Spinal cord (tissue), 10 donors: ENCODE results near the gene EPHB1. TPM values are rescaled to one million over a fixed set of nuclear protein-coding genes. Genes with fewer than 3 reads are reported as not detected.

Experiments
- DNase-seq, 6 donors: peaks; one replicate each; pipeline versions ENCODE4 v3.0.0 to v3.0.0-alpha.2; 2013 to 2015; ENCODE audit warnings: low spot score in 6 of 6, low read depth in 4 of 6
- H3K27ac ChIP-seq: one replicate; pipeline ENCODE4 v1.5.1; 2013; ENCODE audit warnings: low read depth, low read length, control low read depth
- H3K27me3 ChIP-seq: one replicate; pipeline ENCODE4 v1.6.1; 2013; ENCODE audit warnings: low read length; ENCODE audit not compliant: control insufficient read depth, insufficient read depth
- H3K36me3 ChIP-seq: one replicate; pipeline ENCODE4 v1.6.1; 2013; ENCODE audit warnings: low read length; ENCODE audit not compliant: control insufficient read depth, insufficient read depth
- H3K4me1 ChIP-seq: one replicate; pipeline ENCODE4 v1.6.1; 2013; ENCODE audit warnings: low read length; ENCODE audit not compliant: control insufficient read depth, insufficient read depth
- H3K4me3 ChIP-seq: one replicate; pipeline ENCODE4 v1.5.1; 2013; ENCODE audit warnings: low read depth, low read length, control low read depth
- H3K9me3 ChIP-seq: one replicate; pipeline ENCODE4 v1.6.1; 2013; ENCODE audit warnings: low read length; ENCODE audit not compliant: control insufficient read depth, insufficient read depth
- WGBS: methylation state at CpG from one replicate; pipeline ENCODE4 v1.1.5; 2013; ENCODE audit warnings: missing lambda C conversion rate; ENCODE audit not compliant: insufficient coverage; 5-methylcytosine and 5-hydroxymethylcytosine counted together
- polyA plus RNA-seq, 2 donors: library from polyadenylated mRNA; unstranded; fragments of 120-200 nt; gene quantifications; one replicate each; pipeline ENCODE4 v1.2.1, GENCODE V29; 2013; ENCODE audit not compliant: insufficient read length in 2 of 2
- total RNA-seq, 2 donors: library from RNA; depleted of rRNA in 1 of 2; stranded (reverse); fragments of 120-200 nt in 1 of 2; fragments of >200 nt in 1 of 2; gene quantifications; one replicate each; pipeline versions ENCODE4 v1.2.3 to v1.2.4, GENCODE V29; 2013 to 2014
- donor health status: healthy.

EPHB1 gene
- total and polyA plus RNA-seq, 4 donors = 10.0 to 47.6 (median 22.8) TPM

- Histone ChIP-seq H3K4me3 (no peak overlapping the region), H3K27me3 (no peaks in the 10 kb centered on the region), H3K36me3 (no peaks in the 10 kb centered on the region), H3K4me1 (peaks cover 23% of the 10 kb centered on the region), H3K27ac (no peak overlapping the region), H3K9me3 (no peaks in the 10 kb centered on the region)
- no peak for DNase-seq
- 92% methylated on average over 1 of the region's 3 CpGs for WGBS
These were observed 55.7 kb downstream of the EPHB1 start for GRCh38 chr3:134850761-134851160.

- H3K9me3 ChIP-seq = no peaks in the 10 kb centered on the region
- 20% methylated on average over 1 of the region's 4 CpGs for WGBS
- no peak overlapping the region for H3K27ac ChIP-seq
- DNase-seq = no peak
- H3K36me3 ChIP-seq = no peaks in the 10 kb centered on the region
- peaks cover 16% of the 10 kb centered on the region for H3K4me1 ChIP-seq
- H3K4me3 ChIP-seq = no peak overlapping the region
- no peaks in the 10 kb centered on the region for H3K27me3 ChIP-seq
These were observed 57.1 kb downstream of the EPHB1 start for GRCh38 chr3:134852132-134852531.

GRCh38 chr3:134852893-134853351, 57.9 kb downstream of the EPHB1 start:
- Histone ChIP-seq H3K4me1 (peaks cover 16% of the 10 kb centered on the region), H3K9me3 (no peaks in the 10 kb centered on the region), H3K27ac (no peak overlapping the region), H3K4me3 (no peak overlapping the region), H3K27me3 (no peaks in the 10 kb centered on the region), H3K36me3 (no peaks in the 10 kb centered on the region)
- no peak for DNase-seq
- WGBS = 87% methylated on average over 4 of the region's 4 CpGs

GRCh38 chr3:134854254-134854653, 59.2 kb downstream of the EPHB1 start:
- no peaks in the 10 kb centered on the region for H3K36me3 ChIP-seq

GRCh38 chr3:134857356-134857755, 62.3 kb downstream of the EPHB1 start:
- H3K27ac ChIP-seq = no peak overlapping the region
- no peaks in the 10 kb centered on the region for H3K27me3 ChIP-seq
- WGBS = 93% methylated on average over 3 of the region's 7 CpGs
- H3K9me3 ChIP-seq = no peaks in the 10 kb centered on the region
- DNase-seq = no peak
- no peaks in the 10 kb centered on the region for H3K36me3 ChIP-seq
- no peak overlapping the region for H3K4me3 ChIP-seq
- H3K4me1 ChIP-seq = no peaks in the 10 kb centered on the region

More at GRCh38 chr3:134854254-134854653, 59.2 kb downstream of the EPHB1 start:
- 55% methylated on average over 5 of the region's 6 CpGs for WGBS
- H3K4me3 ChIP-seq = no peak overlapping the region
- H3K27me3 ChIP-seq = no peaks in the 10 kb centered on the region
- H3K27ac ChIP-seq = no peak overlapping the region
- no peaks in the 10 kb centered on the region for H3K9me3 ChIP-seq
- DNase-seq = no peak
- H3K4me1 ChIP-seq = peaks cover 16% of the 10 kb centered on the region

- Histone ChIP-seq H3K27ac (no peak overlapping the region), H3K4me1 (peaks cover 5% of the 10 kb centered on the region), H3K9me3 (no peaks in the 10 kb centered on the region), H3K36me3 (no peaks in the 10 kb centered on the region), H3K27me3 (no peaks in the 10 kb centered on the region), H3K4me3 (no peak overlapping the region)
- DNase-seq = no peak
These were observed 62.8 kb downstream of the EPHB1 start for GRCh38 chr3:134857776-134858362.

GRCh38 chr3:134858441-134859035, 63.5 kb downstream of the EPHB1 start:
- no peak overlapping the region for H3K27ac ChIP-seq
- no peaks in the 10 kb centered on the region for H3K36me3 ChIP-seq
- no peaks in the 10 kb centered on the region for H3K27me3 ChIP-seq
- WGBS = 63% methylated on average over 4 of the region's 7 CpGs
- H3K4me1 ChIP-seq = peaks cover 10% of the 10 kb centered on the region
- H3K9me3 ChIP-seq = no peaks in the 10 kb centered on the region
- no peak overlapping the region for H3K4me3 ChIP-seq
- peak in 1 of 6 donors; percentile 40 for DNase-seq

- H3K27ac ChIP-seq = no peak overlapping the region
- no peak overlapping the region for H3K4me3 ChIP-seq
- H3K4me1 ChIP-seq = peaks cover 13% of the 10 kb centered on the region
- H3K36me3 ChIP-seq = no peaks in the 10 kb centered on the region
- 80% methylated on average over 1 of the region's 1 CpG for WGBS
- no peak for DNase-seq
- no peaks in the 10 kb centered on the region for H3K9me3 ChIP-seq
- no peaks in the 10 kb centered on the region for H3K27me3 ChIP-seq
These were observed 64.3 kb downstream of the EPHB1 start for GRCh38 chr3:134859341-134859740.

- 59% methylated on average over 3 of the region's 5 CpGs for WGBS
- Histone ChIP-seq H3K36me3 (no peaks in the 10 kb centered on the region), H3K27me3 (no peaks in the 10 kb centered on the region), H3K9me3 (no peaks in the 10 kb centered on the region), H3K4me1 (peaks cover 13% of the 10 kb centered on the region), H3K27ac (no peak overlapping the region), H3K4me3 (no peak overlapping the region)
- DNase-seq = peak in 2 of 6 donors; percentile 25 to 95
These were observed 65.1 kb downstream of the EPHB1 start for GRCh38 chr3:134860141-134860540.

GRCh38 chr3:134863915-134864314, 68.9 kb downstream of the EPHB1 start:
- WGBS = 24% methylated on average over 3 of the region's 6 CpGs
- no peaks in the 10 kb centered on the region for H3K27me3 ChIP-seq
- peaks cover 13% of the 10 kb centered on the region for H3K4me1 ChIP-seq
- no peak overlapping the region for H3K4me3 ChIP-seq
- no peaks in the 10 kb centered on the region for H3K36me3 ChIP-seq
- no peaks in the 10 kb centered on the region for H3K9me3 ChIP-seq
- H3K27ac ChIP-seq = no peak overlapping the region
- peak in 1 of 6 donors; percentile 37 for DNase-seq
